HCT116 (cell line): ENCODE results near the gene DCP2. TPM values are rescaled to one million over a fixed set of nuclear protein-coding genes. Genes with fewer than 3 reads are reported as not detected.

Experiments
- ATAC-seq: fragments of 200-7000 bp; cut with Tn5 transposase; 2 replicates; pipeline ENCODE4 v1.9.1; 2020; ENCODE audit warnings: mild to moderate bottlenecking, moderate library complexity
- BruUV-seq: library from RNA; stranded (reverse); fragments of 400-500 nt; replicated peaks from 2 replicates; lab custom pipeline; 2021; lab: Mats Ljungman, UMichigan
- CTCF ChIA-PET: fragments of 300-600 bp; sonication (Branson Sonifier 250); formaldehyde crosslinking; loops from one replicate; lab custom pipeline; 2021; ENCODE audit warnings: antibody characterized with exemption; lab: Charles Lee
- POLR2A ChIA-PET: fragments of 300-600, 350-600 bp; sonication (Branson Sonifier 250); formaldehyde crosslinking; loops from one replicate; lab custom pipeline; 2021; ENCODE audit warnings: antibody characterized with exemption; lab: Charles Lee
- RAD21 ChIA-PET, 2 experiments: fragments of 300-600 bp; sonication (Branson Sonifier 250); formaldehyde crosslinking; loops; one replicate each; lab custom pipeline; 2023; ENCODE audit warnings: low total read pairs in 2 of 2; ENCODE audit not compliant: uncharacterized antibody in 2 of 2, unreplicated experiment in 2 of 2, low non-redundant PET in 1 of 2; lab: Charles Lee
- DNase-seq: peaks from one replicate; pipeline ENCODE4 v3.0.0-alpha.2; 2010; ENCODE audit warnings: low read depth, low spot score
- H2AFZ ChIP-seq: fragments of 200-600 bp; shearing (Covaris generic), sonication (generic); 2 replicates; pipeline ENCODE4 v1.6.1; 2017; ENCODE audit warnings: low read depth, mixed run types, mixed read lengths, antibody characterized with exemption, low read length; ENCODE audit not compliant: poor library complexity, severe bottlenecking
- H3K27ac ChIP-seq: 2 replicates; pipeline ENCODE4 v1.5.1; 2012; ENCODE audit warnings: low read depth, low read length
- H3K27me3 ChIP-seq: fragments of 200-600 bp; sonication (generic); 2 replicates; pipeline ENCODE4 v1.6.1; 2016; ENCODE audit warnings: mixed run types, low read length, mixed read lengths; ENCODE audit not compliant: insufficient read depth
- H3K36me3 ChIP-seq, 2 experiments: fragments of 200-500 bp in 1 of 2; fragments of 200-600 bp in 1 of 2; sonication (Bioruptor generic) in 1 of 2; sonication (generic) in 1 of 2; 2 replicates each; pipeline versions ENCODE4 v1.5.1 to v1.6.1; 2014 to 2016; ENCODE audit warnings: low read length in 2 of 2, inconsistent platforms in 1 of 2, mixed read lengths in 1 of 2, mixed run types in 1 of 2; ENCODE audit not compliant: insufficient read depth in 2 of 2, control insufficient read depth in 1 of 2
- H3K4me1 ChIP-seq, 2 experiments: fragments of 200-600 bp in 1 of 2; sonication (generic) in 1 of 2; 2 replicates each; pipeline versions ENCODE4 v1.5.1 to v1.6.1; 2012 to 2017; ENCODE audit warnings: low read length in 2 of 2, inconsistent platforms in 1 of 2, mild to moderate bottlenecking in 1 of 2, mixed read lengths in 1 of 2, mixed run types in 1 of 2, moderate library complexity in 1 of 2; ENCODE audit not compliant: insufficient read depth in 2 of 2, control insufficient read depth in 1 of 2
- H3K4me2 ChIP-seq: fragments of 200-600 bp; sonication (generic); 2 replicates; pipeline ENCODE4 v1.6.1; 2017; ENCODE audit warnings: mixed run types, low read length, mixed read lengths
- H3K4me3 ChIP-seq, 2 experiments: fragments of 200-600 bp in 1 of 2; sonication (generic) in 1 of 2; replicated peaks in 1 of 2; 2 replicates each; pipeline ENCODE4 v1.5.1; 2011 to 2016; ENCODE audit warnings: low read length in 2 of 2, control low read depth in 1 of 2, low read depth in 1 of 2, mild to moderate bottlenecking in 1 of 2, mixed read lengths in 1 of 2, mixed run types in 1 of 2
- H3K79me2 ChIP-seq: fragments of 200-600 bp; sonication (generic); 2 replicates; pipeline ENCODE4 v1.6.1; 2017; ENCODE audit warnings: mild to moderate bottlenecking, mixed run types, low read length, moderate library complexity, mixed read lengths; ENCODE audit not compliant: insufficient read depth
- H3K9ac ChIP-seq: fragments of 200-600 bp; sonication (generic); 2 replicates; pipeline ENCODE4 v1.6.1; 2016; ENCODE audit warnings: low read length, mixed read lengths
- H3K9me2 ChIP-seq: fragments of 200-600 bp; sonication (generic), shearing (Covaris generic); 2 replicates; pipeline ENCODE4 v1.6.1; 2017; ENCODE audit warnings: mixed run types, mild to moderate bottlenecking, moderate library complexity; ENCODE audit not compliant: insufficient read depth
- H3K9me3 ChIP-seq, 2 experiments: fragments of 200-500 bp in 1 of 2; fragments of 200-600 bp in 1 of 2; sonication (Bioruptor generic) in 1 of 2; sonication (generic) in 1 of 2; 2 replicates each; pipeline ENCODE4 v1.6.1; 2014 to 2017; ENCODE audit warnings: low read length in 2 of 2, mixed read lengths in 2 of 2, inconsistent platforms in 1 of 2, low read depth in 1 of 2, mild to moderate bottlenecking in 1 of 2, mixed run types in 1 of 2, moderate library complexity in 1 of 2; ENCODE audit not compliant: control insufficient read depth in 1 of 2, insufficient read depth in 1 of 2
- H4K20me1 ChIP-seq: fragments of 200-600 bp; sonication (generic), shearing (Covaris generic); 2 replicates; pipeline ENCODE4 v1.6.1; 2017; ENCODE audit warnings: mixed run types, mild to moderate bottlenecking, moderate library complexity; ENCODE audit not compliant: insufficient read depth
- ATF3 ChIP-seq: IDR thresholded peaks from 2 replicates; pipeline ENCODE4 v1.6.1; 2012
- ELF1 ChIP-seq: IDR thresholded peaks from 2 replicates; pipeline ENCODE4 v1.6.1; 2012; ENCODE audit warnings: low read depth, borderline replicate concordance
- EZH2 ChIP-seq: fragments of 200-600 bp; sonication (generic); IDR thresholded peaks from 2 replicates; pipeline ENCODE4 v1.6.1; 2017; ENCODE audit warnings: antibody characterized with exemption, mixed run types
- FOSL1 ChIP-seq: IDR thresholded peaks from 2 replicates; pipeline ENCODE4 v1.6.1; 2012; ENCODE audit warnings: low read depth
- JUND ChIP-seq: IDR thresholded peaks from 2 replicates; pipeline ENCODE4 v1.6.1; 2012
- SIN3A ChIP-seq: IDR thresholded peaks from 2 replicates; pipeline ENCODE4 v1.6.1; 2012; ENCODE audit warnings: low read depth
- SP1 ChIP-seq: IDR thresholded peaks from 2 replicates; pipeline ENCODE4 v1.6.1; 2012; ENCODE audit warnings: low read depth
- SRF ChIP-seq: IDR thresholded peaks from 2 replicates; pipeline ENCODE4 v1.6.1; 2012; ENCODE audit warnings: low read depth
- TCF7L2 ChIP-seq: IDR thresholded peaks from 2 replicates; pipeline ENCODE4 v1.7.0; 2011; ENCODE audit warnings: borderline replicate concordance, inconsistent platforms; ENCODE audit not compliant: insufficient read depth, insufficient read length; ENCODE audit errors: extremely low read depth
- YY1 ChIP-seq: IDR thresholded peaks from 2 replicates; pipeline ENCODE4 v1.6.1; 2011; ENCODE audit warnings: low read length, low read depth, moderate library complexity, mild to moderate bottlenecking; ENCODE audit not compliant: insufficient replicate concordance; ENCODE audit errors: extremely low read depth
- ZBTB33 ChIP-seq: IDR thresholded peaks from 2 replicates; pipeline ENCODE4 v1.6.1; 2011; ENCODE audit warnings: mild to moderate bottlenecking, low read length, moderate library complexity; ENCODE audit not compliant: insufficient replicate concordance; ENCODE audit errors: extremely low read depth
- ZFX ChIP-seq: fragments of 450-650 bp; IDR thresholded peaks from 2 replicates; pipeline ENCODE4 v1.6.1; 2017
- intact Hi-C: fragments of 100-400 bp; cut with micrococcal nuclease; formaldehyde crosslinking; loops from 2 replicates; pipeline ENCODE4 v1.10.0; 2022
- total RNA-seq: library from RNA; stranded (reverse); gene quantifications from one replicate; pipeline ENCODE4 v1.2.1, GENCODE V29; 2021; ENCODE audit not compliant: unreplicated experiment
- TF ChIP-seq, protein P1 (sequence below): IDR thresholded peaks from 2 replicates; pipeline ENCODE4 v1.6.1; 2012
- TF ChIP-seq, protein P2 (sequence below): IDR thresholded peaks from 2 replicates; pipeline ENCODE4 v1.6.1; 2012; ENCODE audit warnings: low read depth

Gene DCP2
- total RNA-seq, 1 experiment from 2014 or later = 57.1 TPM

- BruUV-seq = no TSS peak
- Histone ChIP-seq H3K79me2 (peaks cover 11% of the 10 kb centered on the region; the same call in 1 of the 2 replicates), H3K4me2 (no peak overlapping the region), H3K27me3 (no peaks in the 10 kb centered on the region)
- intact Hi-C loops = no loop called here
- no peak for TF ChIP-seq FOSL1
- no peak for TF ChIP-seq SRF
- no peak for TF ChIP-seq SP1
- no peak for TF ChIP-seq SIN3A
- no peak for TF ChIP-seq ELF1
- no peak for TF ChIP-seq ZBTB33
- no peak for TF ChIP-seq ATF3
- TF ChIP-seq, protein P1, sequence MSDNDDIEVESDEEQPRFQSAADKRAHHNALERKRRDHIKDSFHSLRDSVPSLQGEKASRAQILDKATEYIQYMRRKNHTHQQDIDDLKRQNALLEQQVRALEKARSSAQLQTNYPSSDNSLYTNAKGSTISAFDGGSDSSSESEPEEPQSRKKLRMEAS = no peak
- no peak for TF ChIP-seq TCF7L2
- no peak for TF ChIP-seq EZH2
- TF ChIP-seq JUND = no peak
- TF ChIP-seq, protein P2, sequence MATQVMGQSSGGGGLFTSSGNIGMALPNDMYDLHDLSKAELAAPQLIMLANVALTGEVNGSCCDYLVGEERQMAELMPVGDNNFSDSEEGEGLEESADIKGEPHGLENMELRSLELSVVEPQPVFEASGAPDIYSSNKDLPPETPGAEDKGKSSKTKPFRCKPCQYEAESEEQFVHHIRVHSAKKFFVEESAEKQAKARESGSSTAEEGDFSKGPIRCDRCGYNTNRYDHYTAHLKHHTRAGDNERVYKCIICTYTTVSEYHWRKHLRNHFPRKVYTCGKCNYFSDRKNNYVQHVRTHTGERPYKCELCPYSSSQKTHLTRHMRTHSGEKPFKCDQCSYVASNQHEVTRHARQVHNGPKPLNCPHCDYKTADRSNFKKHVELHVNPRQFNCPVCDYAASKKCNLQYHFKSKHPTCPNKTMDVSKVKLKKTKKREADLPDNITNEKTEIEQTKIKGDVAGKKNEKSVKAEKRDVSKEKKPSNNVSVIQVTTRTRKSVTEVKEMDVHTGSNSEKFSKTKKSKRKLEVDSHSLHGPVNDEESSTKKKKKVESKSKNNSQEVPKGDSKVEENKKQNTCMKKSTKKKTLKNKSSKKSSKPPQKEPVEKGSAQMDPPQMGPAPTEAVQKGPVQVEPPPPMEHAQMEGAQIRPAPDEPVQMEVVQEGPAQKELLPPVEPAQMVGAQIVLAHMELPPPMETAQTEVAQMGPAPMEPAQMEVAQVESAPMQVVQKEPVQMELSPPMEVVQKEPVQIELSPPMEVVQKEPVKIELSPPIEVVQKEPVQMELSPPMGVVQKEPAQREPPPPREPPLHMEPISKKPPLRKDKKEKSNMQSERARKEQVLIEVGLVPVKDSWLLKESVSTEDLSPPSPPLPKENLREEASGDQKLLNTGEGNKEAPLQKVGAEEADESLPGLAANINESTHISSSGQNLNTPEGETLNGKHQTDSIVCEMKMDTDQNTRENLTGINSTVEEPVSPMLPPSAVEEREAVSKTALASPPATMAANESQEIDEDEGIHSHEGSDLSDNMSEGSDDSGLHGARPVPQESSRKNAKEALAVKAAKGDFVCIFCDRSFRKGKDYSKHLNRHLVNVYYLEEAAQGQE = no peak
- no peak for TF ChIP-seq YY1
- TF ChIP-seq ZFX = no peak
- TF ChIP-seq, all 23 proteins: peak for 0
- ChIA-PET RAD21 (no interaction called here), CTCF (no interaction called here), POLR2A (no interaction called here)
- H3K9me2 ChIP-seq = no peaks in the 10 kb centered on the region
- H2AFZ ChIP-seq = no peak overlapping the region
- no peak overlapping the region for H3K4me3 ChIP-seq
- peaks cover 3 to 22% of the 10 kb centered on the region in 2 experiments; a peak in 2 of 4 replicates for H3K36me3 ChIP-seq
- DNase-seq (no peak), ATAC-seq (no peak)
- H3K9ac ChIP-seq = no peak overlapping the region
- no peaks in the 10 kb centered on the region for H3K9me3 ChIP-seq
- H4K20me1 ChIP-seq = no peaks in the 10 kb centered on the region
- peaks cover 22 to 53% of the 10 kb centered on the region in 2 experiments for H3K4me1 ChIP-seq
- no peak overlapping the region for H3K27ac ChIP-seq
Measured at GRCh38 chr5:113022661-113023060, 46.1 kb downstream of the DCP2 start.
